Measurements from ENCODE around the gene CSF3R. TPM values are rescaled to one million over a fixed set of nuclear protein-coding genes. Genes with fewer than 3 reads are reported as not detected.

Gene CSF3R
- total RNA-seq, 2 experiments from 2014 or later, result not detected

DNA sequence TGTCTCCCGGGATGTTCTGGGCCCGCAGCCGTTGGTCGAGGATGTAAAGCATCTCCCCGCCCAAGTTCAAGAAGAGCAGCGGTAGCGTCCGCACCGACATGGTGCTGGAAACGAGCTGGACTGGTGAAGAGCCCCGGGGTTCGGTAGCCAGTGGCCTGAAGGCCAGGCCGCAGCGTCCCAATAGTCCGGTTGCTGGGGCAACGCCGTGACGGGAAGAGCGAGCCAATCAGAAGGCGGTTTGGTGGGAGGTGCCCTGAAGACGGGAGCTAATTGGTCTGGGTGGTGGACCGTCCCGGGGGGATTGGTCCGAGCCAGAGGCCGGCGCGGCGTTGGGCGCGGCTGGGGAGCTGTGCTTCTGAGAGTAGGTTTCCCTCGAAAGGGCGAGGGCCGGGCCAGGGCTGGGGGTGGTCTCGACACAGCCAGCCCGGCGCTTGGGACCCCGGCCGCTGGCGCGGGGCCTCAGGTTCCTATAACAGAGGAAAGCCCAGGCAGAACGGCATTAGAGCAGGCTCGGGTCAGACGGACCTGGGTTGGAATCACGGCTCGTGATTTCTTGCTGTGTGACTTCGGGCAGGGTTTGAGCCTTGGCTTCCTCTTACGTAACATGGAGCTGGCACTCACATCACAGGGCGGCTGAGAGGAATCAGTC lies 32.3 kb downstream of the CSF3R start, which contains the start of gene OSCP1:
OSCP1 (minus strand) TSS at position 182 of the 649 bp plus-strand sequence; CDS start at position 100, 82 bp downstream.
- peak within 1 kb of the TSS; percentile 96 for H2AFZ ChIP-seq (ENCODE audit: low read length)
- DNase-seq (ENCODE audit: low spot score), result peak; percentile 95
- TF ChIP-seq EZH2phosphoT487 (IDR thresholded peaks at IDR 0.05; ENCODE audit: borderline replicate concordance, low read depth, low read length), result no peak
- TF ChIP-seq, protein P1, sequence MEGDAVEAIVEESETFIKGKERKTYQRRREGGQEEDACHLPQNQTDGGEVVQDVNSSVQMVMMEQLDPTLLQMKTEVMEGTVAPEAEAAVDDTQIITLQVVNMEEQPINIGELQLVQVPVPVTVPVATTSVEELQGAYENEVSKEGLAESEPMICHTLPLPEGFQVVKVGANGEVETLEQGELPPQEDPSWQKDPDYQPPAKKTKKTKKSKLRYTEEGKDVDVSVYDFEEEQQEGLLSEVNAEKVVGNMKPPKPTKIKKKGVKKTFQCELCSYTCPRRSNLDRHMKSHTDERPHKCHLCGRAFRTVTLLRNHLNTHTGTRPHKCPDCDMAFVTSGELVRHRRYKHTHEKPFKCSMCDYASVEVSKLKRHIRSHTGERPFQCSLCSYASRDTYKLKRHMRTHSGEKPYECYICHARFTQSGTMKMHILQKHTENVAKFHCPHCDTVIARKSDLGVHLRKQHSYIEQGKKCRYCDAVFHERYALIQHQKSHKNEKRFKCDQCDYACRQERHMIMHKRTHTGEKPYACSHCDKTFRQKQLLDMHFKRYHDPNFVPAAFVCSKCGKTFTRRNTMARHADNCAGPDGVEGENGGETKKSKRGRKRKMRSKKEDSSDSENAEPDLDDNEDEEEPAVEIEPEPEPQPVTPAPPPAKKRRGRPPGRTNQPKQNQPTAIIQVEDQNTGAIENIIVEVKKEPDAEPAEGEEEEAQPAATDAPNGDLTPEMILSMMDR (conservative IDR thresholded peaks at IDR 0.05; ENCODE audit: low read length), result no peak
- H3K27ac ChIP-seq (ENCODE audit: low read depth, low read length, poor library complexity, severe bottlenecking), result peak within 1 kb of the TSS; percentile 26
- H3K4me2 ChIP-seq (ENCODE audit: low read length), result peak within 1 kb of the TSS; percentile 88
- BruUV-seq (replicated peaks), result no TSS peak
- H4K20me1 ChIP-seq (ENCODE audit: insufficient read depth, low read length), result no peaks in the 10 kb centered on the region
- H3K79me2 ChIP-seq (ENCODE audit: insufficient read depth, low read depth, low read length), result no peaks in the 10 kb centered on the region
- H3K4me1 ChIP-seq (ENCODE audit: insufficient read depth, low read length, poor library complexity, severe bottlenecking), result peaks cover 9% of the 10 kb centered on the region
- POLR2A ChIA-PET, result interaction anchor here (0.6 to 1.3 kb wide), 4 partner anchors 24 to 390 kb away, joined by 3 to 5 read pairs (median 4); no protein-coding TSS in a partner anchor
- intact Hi-C loops (cut with micrococcal nuclease; ENCODE audit: unreplicated experiment), result no loop called here
- no peaks in the 10 kb centered on the region for H3K9me2 ChIP-seq (ENCODE audit: insufficient read depth, low read length)
- peaks cover 18% of the 10 kb centered on the region for H3K36me3 ChIP-seq (ENCODE audit: insufficient read depth, low read length)
- no peaks in the 10 kb centered on the region for H3K9me3 ChIP-seq (ENCODE audit: low read length)
- CTCF ChIA-PET (ENCODE audit: unreplicated experiment), result interaction anchor here (0.6 kb wide), 1 partner anchor 539 kb away, joined by 6 read pairs; no protein-coding TSS in a partner anchor
- peak within 1 kb of the TSS; percentile 75 for H3K4me3 ChIP-seq (ENCODE audit: low read depth, low read length, poor library complexity, severe bottlenecking)

DNA sequence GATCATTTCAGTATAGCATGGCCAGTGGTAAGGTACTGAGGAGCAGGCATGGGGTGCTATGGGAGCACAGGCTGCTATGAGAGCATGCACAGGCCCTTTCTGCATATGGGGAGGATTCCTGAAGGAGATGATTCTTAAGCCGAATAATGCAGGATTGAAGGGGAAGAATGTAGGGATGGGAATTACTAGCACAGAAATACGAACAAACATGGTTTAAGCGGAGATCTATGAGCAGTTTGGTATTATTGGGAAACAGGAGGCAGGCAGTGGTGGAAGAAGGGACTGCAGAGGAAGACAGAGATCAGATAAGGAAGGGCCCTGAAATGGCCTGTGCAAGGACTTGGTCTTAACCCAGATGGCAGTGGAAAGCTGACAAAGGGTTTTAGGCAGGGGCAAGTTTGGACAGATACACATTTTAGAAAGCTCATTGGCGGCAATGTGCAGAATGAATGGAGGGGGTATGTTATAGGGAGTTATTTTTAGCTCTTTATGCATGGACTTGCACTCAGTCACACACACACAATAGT lies 34.1 kb downstream of the CSF3R start:
- Histone ChIP-seq H2AFZ (ENCODE audit: low read length) (no peak overlapping the region), H3K79me2 (ENCODE audit: insufficient read depth, low read depth, low read length) (no peaks in the 10 kb centered on the region), H3K4me3 (ENCODE audit: low read depth, low read length, poor library complexity, severe bottlenecking) (no peak overlapping the region), H3K36me3 (ENCODE audit: insufficient read depth, low read length) (no peaks in the 10 kb centered on the region), H3K27ac (ENCODE audit: low read depth, low read length, poor library complexity, severe bottlenecking) (no peak overlapping the region), H4K20me1 (ENCODE audit: insufficient read depth, low read length) (no peaks in the 10 kb centered on the region), H3K9me3 (ENCODE audit: low read length) (no peaks in the 10 kb centered on the region), H3K4me1 (ENCODE audit: insufficient read depth, low read length, poor library complexity, severe bottlenecking) (peaks cover 9% of the 10 kb centered on the region), H3K9me2 (ENCODE audit: insufficient read depth, low read length) (no peaks in the 10 kb centered on the region), H3K4me2 (ENCODE audit: low read length) (no peak overlapping the region)
- POLR2A ChIA-PET, result interaction anchor here (1.1 kb wide), 1 partner anchor 8 kb away, joined by 3 read pairs; no protein-coding TSS in a partner anchor
- DNase-seq (ENCODE audit: low spot score), result no peak
- no TSS peak for BruUV-seq (replicated peaks)
- intact Hi-C loops (cut with micrococcal nuclease; ENCODE audit: unreplicated experiment), result no loop called here
- CTCF ChIA-PET (ENCODE audit: unreplicated experiment), result no interaction called here
- TF ChIP-seq, protein P1 (conservative IDR thresholded peaks at IDR 0.05; ENCODE audit: low read length), result no peak
- TF ChIP-seq EZH2phosphoT487 (IDR thresholded peaks at IDR 0.05; ENCODE audit: borderline replicate concordance, low read depth, low read length), result no peak

DNA sequence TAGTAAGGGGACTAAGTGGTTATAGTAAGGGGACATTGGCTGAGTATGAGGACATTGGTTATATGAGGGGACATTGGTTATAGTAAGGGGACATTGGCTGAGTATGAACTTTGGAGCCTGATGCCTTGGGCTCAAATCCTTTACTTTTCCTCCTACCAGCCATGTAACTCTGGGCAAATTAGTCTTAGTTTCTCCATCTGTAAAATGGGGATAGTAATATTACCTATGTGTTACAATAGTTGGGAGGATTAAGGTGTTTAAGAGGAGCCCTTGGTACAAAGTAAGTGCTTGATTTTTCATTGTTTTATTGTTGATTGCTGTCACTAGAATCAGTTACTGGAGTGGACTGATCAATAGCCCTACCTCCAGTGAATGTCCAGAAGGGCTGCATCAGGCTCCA lies 35.3 kb downstream of the CSF3R start:
- ChIA-PET POLR2A (interaction anchor here (1.0 kb wide), 1 partner anchor 13 kb away, joined by 3 read pairs; no protein-coding TSS in a partner anchor), CTCF (ENCODE audit: unreplicated experiment) (no interaction called here)
- no peak overlapping the region for H3K4me2 ChIP-seq (ENCODE audit: low read length)
- H3K4me1 ChIP-seq (ENCODE audit: insufficient read depth, low read length, poor library complexity, severe bottlenecking), result peaks cover 9% of the 10 kb centered on the region
- no peak overlapping the region for H3K27ac ChIP-seq (ENCODE audit: low read depth, low read length, poor library complexity, severe bottlenecking)
- intact Hi-C loops (cut with micrococcal nuclease; ENCODE audit: unreplicated experiment), result no loop called here
- DNase-seq (ENCODE audit: low spot score), result no peak
- H3K79me2 ChIP-seq (ENCODE audit: insufficient read depth, low read depth, low read length), result no peaks in the 10 kb centered on the region
- TF ChIP-seq EZH2phosphoT487 (IDR thresholded peaks at IDR 0.05; ENCODE audit: borderline replicate concordance, low read depth, low read length), result no peak
- TF ChIP-seq, protein P1 (conservative IDR thresholded peaks at IDR 0.05; ENCODE audit: low read length), result no peak
- H4K20me1 ChIP-seq (ENCODE audit: insufficient read depth, low read length), result no peaks in the 10 kb centered on the region
- H3K9me3 ChIP-seq (ENCODE audit: low read length), result no peaks in the 10 kb centered on the region
- no peaks in the 10 kb centered on the region for H3K9me2 ChIP-seq (ENCODE audit: insufficient read depth, low read length)
- H2AFZ ChIP-seq (ENCODE audit: low read length), result no peak overlapping the region
- H3K4me3 ChIP-seq (ENCODE audit: low read depth, low read length, poor library complexity, severe bottlenecking), result no peak overlapping the region
- H3K36me3 ChIP-seq (ENCODE audit: insufficient read depth, low read length), result no peaks in the 10 kb centered on the region
- BruUV-seq (replicated peaks), result no TSS peak

Measured in OCI-LY7 (cell line).